HepG2 (cell line): Measurements from ENCODE around the gene DNAJC18. TPM values are rescaled to one million over a fixed set of nuclear protein-coding genes. Genes with fewer than 3 reads are reported as not detected.

Source experiments
- CCAR2 ChIP-seq: fragments of 200-400 bp; formaldehyde crosslinking; optimal IDR thresholded peaks from 2 replicates; pipeline ENCODE3; 2018; ENCODE audit warnings: low read depth, mild to moderate bottlenecking, low read length, moderate library complexity
- CEBPG ChIP-seq: IDR thresholded peaks from 2 replicates; pipeline ENCODE4 v1.6.1; 2016
- CENPT ChIP-seq: sonication (generic); formaldehyde crosslinking; IDR thresholded peaks from 2 replicates; pipeline ENCODE4 v1.8.0; 2022; ENCODE audit warnings: low read depth, mild to moderate bottlenecking, moderate library complexity, missing genetic modification reagents
- GFI1 ChIP-seq: sonication (generic); formaldehyde crosslinking; IDR thresholded peaks from 2 replicates; pipeline ENCODE4 v1.5.0; 2020; ENCODE audit warnings: missing genetic modification reagents, mild to moderate bottlenecking, borderline replicate concordance
- GPN1 ChIP-seq: sonication (generic); formaldehyde crosslinking; IDR thresholded peaks from 2 replicates; pipeline ENCODE4 v1.5.1; 2020; ENCODE audit warnings: missing genetic modification reagents, borderline replicate concordance
- GTF3A ChIP-seq: sonication (generic); formaldehyde crosslinking; conservative IDR thresholded peaks from 2 replicates; pipeline ENCODE4 v1.4.0; 2020; ENCODE audit warnings: mild to moderate bottlenecking, missing genetic modification reagents
- HOXA3 ChIP-seq: sonication (generic); formaldehyde crosslinking; IDR thresholded peaks from 2 replicates; pipeline ENCODE4 v1.5.0; 2020; ENCODE audit warnings: missing genetic modification reagents
- MED1 ChIP-seq: sonication (generic); formaldehyde crosslinking; IDR thresholded peaks from 2 replicates; pipeline ENCODE4 v1.4.0; 2020; ENCODE audit warnings: missing genetic modification reagents
- PRPF4 ChIP-seq: fragments of 200-400 bp; formaldehyde crosslinking; IDR thresholded peaks from 2 replicates; pipeline ENCODE4 v1.6.1; 2016; ENCODE audit warnings: low read length, low read depth; ENCODE audit not compliant: poor library complexity, severe bottlenecking
- RAD51 ChIP-seq: fragments of 450-650 bp; IDR thresholded peaks from 2 replicates; pipeline ENCODE4 v1.6.1; 2016; ENCODE audit warnings: borderline replicate concordance
- RFXAP ChIP-seq: sonication (generic); formaldehyde crosslinking; IDR thresholded peaks from 2 replicates; pipeline ENCODE4 v1.4.0; 2020; ENCODE audit warnings: missing genetic modification reagents, borderline replicate concordance
- SOX6 ChIP-seq, 2 experiments: fragments of 450-650 bp in 1 of 2; sonication (generic) in 1 of 2; formaldehyde crosslinking in 1 of 2; IDR thresholded peaks; 2 replicates each; pipeline versions ENCODE4 v1.4.0 to v1.6.1; 2017 to 2020; ENCODE audit warnings: antibody characterized with exemption in 1 of 2, mild to moderate bottlenecking in 1 of 2, missing genetic modification reagents in 1 of 2
- SP4 ChIP-seq: sonication (generic); formaldehyde crosslinking; IDR thresholded peaks from 2 replicates; pipeline ENCODE4 v1.8.1; 2023; ENCODE audit warnings: mild to moderate bottlenecking, missing genetic modification reagents
- U2AF1 ChIP-seq: fragments of 200-400 bp; formaldehyde crosslinking; optimal IDR thresholded peaks from 2 replicates; pipeline ENCODE3; 2017; ENCODE audit warnings: mild to moderate bottlenecking, low read depth, low read length
- ZBTB20 ChIP-seq: sonication (generic); formaldehyde crosslinking; IDR thresholded peaks from 2 replicates; pipeline ENCODE4 v1.8.1; 2023; ENCODE audit warnings: missing genetic modification reagents, low read depth, mild to moderate bottlenecking, borderline replicate concordance
- ZNF547 ChIP-seq: sonication (generic); formaldehyde crosslinking; IDR thresholded peaks from 2 replicates; pipeline ENCODE4 v1.5.1; 2020; ENCODE audit warnings: mild to moderate bottlenecking, missing genetic modification reagents
- ZNF749 ChIP-seq: sonication (generic); formaldehyde crosslinking; IDR thresholded peaks from 2 replicates; pipeline ENCODE4 v1.8.0; 2022; ENCODE audit warnings: mild to moderate bottlenecking, missing genetic modification reagents, moderate library complexity, borderline replicate concordance
- polyA plus RNA-seq, 8 experiments: library from polyadenylated mRNA; depleted of rRNA in 3 of 8; stranded (reverse) in 7 of 8; unstranded in 1 of 8; fragments of >200 nt; fragmentation: Illumina TruSeq in 4 of 8; extraction: Trizol in 4 of 8; gene quantifications; 2 replicates each; pipeline versions ENCODE4 v1.2.1 to v1.2.3, GENCODE V29; 2011 to 2016; ENCODE audit warnings: low read depth in 4 of 8, missing spikeins in 1 of 8, mixed read lengths in 1 of 8; ENCODE audit not compliant: insufficient read depth in 1 of 8
- total RNA-seq, 5 experiments: library from RNA; depleted of rRNA; stranded (reverse); fragments of >200 nt; fragmentation: Illumina TruSeq; extraction: Trizol; gene quantifications; 2 replicates each; pipeline ENCODE4 v1.2.3, GENCODE V29; 2016; ENCODE audit warnings: low read depth in 1 of 5
- TF ChIP-seq, protein P1 (sequence below): sonication (generic); formaldehyde crosslinking; IDR thresholded peaks from 2 replicates; pipeline ENCODE4 v1.8.1; 2022; ENCODE audit warnings: low read depth, mild to moderate bottlenecking, missing genetic modification reagents
- TF ChIP-seq, protein P2 (sequence below): sonication (generic); formaldehyde crosslinking; IDR thresholded peaks from 2 replicates; pipeline ENCODE4 v1.5.1; 2020; ENCODE audit warnings: missing genetic modification reagents, mild to moderate bottlenecking, borderline replicate concordance
- TF ChIP-seq, protein P3 (sequence below): sonication (generic); formaldehyde crosslinking; IDR thresholded peaks from 2 replicates; pipeline ENCODE4 v1.5.0; 2020; ENCODE audit warnings: missing genetic modification reagents
- TF ChIP-seq, protein P4 (sequence below): sonication (generic); formaldehyde crosslinking; IDR thresholded peaks from 2 replicates; pipeline ENCODE4 v1.9.0; 2022; ENCODE audit warnings: missing genetic modification reagents, mild to moderate bottlenecking, borderline replicate concordance

Gene DNAJC18
- total and polyA plus RNA-seq, 2 of the 13 experiments (the other 11 are each of a cell fraction or from before 2014, with no cell fraction given), result 6.5 to 6.6 TPM

DNA sequence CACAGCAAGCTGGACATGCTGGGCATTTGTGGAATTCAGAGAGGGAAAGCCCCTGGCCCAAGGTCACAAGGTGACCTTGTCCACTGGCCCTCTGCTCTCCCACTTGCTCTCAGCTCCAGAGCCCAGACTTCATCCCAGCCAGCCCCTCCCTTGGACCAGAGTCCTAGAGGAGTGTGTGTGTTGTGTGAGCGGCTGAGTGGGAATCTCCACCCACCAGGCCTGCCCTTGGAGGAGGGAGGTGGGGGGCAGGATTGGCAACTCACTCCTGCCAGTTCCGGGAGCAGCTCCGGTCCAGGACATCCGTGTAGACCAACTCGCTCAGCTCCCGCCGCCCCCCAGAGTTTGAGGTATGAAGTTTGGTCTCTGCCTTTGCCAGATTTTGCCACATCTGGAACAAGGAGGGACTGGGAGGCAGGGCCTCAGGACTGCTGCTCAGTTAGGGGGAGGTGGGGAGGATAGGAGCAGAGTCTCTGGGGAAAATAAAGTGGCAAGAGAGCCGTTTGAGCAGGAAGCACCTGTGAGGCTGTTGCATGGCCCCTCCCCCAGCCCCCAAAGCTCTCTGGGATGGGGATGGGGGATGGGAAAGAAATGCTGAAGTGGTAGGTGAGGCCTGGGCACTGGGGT lies 51.0 kb downstream of the DNAJC18 start (continued):
- TF ChIP-seq, protein P1, sequence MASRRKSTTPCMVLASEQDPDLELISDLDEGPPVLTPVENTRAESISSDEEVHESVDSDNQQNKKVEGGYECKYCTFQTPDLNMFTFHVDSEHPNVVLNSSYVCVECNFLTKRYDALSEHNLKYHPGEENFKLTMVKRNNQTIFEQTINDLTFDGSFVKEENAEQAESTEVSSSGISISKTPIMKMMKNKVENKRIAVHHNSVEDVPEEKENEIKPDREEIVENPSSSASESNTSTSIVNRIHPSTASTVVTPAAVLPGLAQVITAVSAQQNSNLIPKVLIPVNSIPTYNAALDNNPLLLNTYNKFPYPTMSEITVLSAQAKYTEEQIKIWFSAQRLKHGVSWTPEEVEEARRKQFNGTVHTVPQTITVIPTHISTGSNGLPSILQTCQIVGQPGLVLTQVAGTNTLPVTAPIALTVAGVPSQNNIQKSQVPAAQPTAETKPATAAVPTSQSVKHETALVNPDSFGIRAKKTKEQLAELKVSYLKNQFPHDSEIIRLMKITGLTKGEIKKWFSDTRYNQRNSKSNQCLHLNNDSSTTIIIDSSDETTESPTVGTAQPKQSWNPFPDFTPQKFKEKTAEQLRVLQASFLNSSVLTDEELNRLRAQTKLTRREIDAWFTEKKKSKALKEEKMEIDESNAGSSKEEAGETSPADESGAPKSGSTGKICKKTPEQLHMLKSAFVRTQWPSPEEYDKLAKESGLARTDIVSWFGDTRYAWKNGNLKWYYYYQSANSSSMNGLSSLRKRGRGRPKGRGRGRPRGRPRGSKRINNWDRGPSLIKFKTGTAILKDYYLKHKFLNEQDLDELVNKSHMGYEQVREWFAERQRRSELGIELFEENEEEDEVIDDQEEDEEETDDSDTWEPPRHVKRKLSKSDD, result peak; percentile 40; the same call in 1 of the 2 replicates
- TF ChIP-seq MED1 (peak; percentile 50), CEBPG (no peak), GPN1 (CRISPR knock-in tag) (no peak), ZBTB20 (CRISPR knock-in tag) (peak; percentile 36; the same call in 1 of the 2 replicates), CCAR2 (no peak), PRPF4 (no peak), GFI1 (CRISPR knock-in tag) (peak; percentile 55; the same call in 1 of the 2 replicates), U2AF1 (no peak), ZNF749 (CRISPR knock-in tag) (no peak), GTF3A (no peak), CENPT (CRISPR knock-in tag) (no peak), SOX6 (IDR thresholded peaks at IDR 0.05) (no peak), SOX6 (CRISPR knock-in tag; IDR thresholded peaks at IDR 0.05) (peak; percentile 54), HOXA3 (CRISPR knock-in tag) (peak; percentile 57; the same call in 1 of the 2 replicates), ZNF547 (CRISPR knock-in tag) (0 out of 2 replicates have a peak, but pooled peaks have one; percentile 19), SP4 (CRISPR knock-in tag) (0 out of 2 replicates have a peak, but pooled peaks have one; percentile 53), RAD51 (no peak), RFXAP (CRISPR knock-in tag) (0 out of 2 replicates have a peak, but pooled peaks have one; percentile 10)
- TF ChIP-seq, protein P2, sequence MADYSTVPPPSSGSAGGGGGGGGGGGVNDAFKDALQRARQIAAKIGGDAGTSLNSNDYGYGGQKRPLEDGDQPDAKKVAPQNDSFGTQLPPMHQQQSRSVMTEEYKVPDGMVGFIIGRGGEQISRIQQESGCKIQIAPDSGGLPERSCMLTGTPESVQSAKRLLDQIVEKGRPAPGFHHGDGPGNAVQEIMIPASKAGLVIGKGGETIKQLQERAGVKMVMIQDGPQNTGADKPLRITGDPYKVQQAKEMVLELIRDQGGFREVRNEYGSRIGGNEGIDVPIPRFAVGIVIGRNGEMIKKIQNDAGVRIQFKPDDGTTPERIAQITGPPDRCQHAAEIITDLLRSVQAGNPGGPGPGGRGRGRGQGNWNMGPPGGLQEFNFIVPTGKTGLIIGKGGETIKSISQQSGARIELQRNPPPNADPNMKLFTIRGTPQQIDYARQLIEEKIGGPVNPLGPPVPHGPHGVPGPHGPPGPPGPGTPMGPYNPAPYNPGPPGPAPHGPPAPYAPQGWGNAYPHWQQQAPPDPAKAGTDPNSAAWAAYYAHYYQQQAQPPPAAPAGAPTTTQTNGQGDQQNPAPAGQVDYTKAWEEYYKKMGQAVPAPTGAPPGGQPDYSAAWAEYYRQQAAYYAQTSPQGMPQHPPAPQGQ (CRISPR knock-in tag), result no peak
- TF ChIP-seq, protein P3, sequence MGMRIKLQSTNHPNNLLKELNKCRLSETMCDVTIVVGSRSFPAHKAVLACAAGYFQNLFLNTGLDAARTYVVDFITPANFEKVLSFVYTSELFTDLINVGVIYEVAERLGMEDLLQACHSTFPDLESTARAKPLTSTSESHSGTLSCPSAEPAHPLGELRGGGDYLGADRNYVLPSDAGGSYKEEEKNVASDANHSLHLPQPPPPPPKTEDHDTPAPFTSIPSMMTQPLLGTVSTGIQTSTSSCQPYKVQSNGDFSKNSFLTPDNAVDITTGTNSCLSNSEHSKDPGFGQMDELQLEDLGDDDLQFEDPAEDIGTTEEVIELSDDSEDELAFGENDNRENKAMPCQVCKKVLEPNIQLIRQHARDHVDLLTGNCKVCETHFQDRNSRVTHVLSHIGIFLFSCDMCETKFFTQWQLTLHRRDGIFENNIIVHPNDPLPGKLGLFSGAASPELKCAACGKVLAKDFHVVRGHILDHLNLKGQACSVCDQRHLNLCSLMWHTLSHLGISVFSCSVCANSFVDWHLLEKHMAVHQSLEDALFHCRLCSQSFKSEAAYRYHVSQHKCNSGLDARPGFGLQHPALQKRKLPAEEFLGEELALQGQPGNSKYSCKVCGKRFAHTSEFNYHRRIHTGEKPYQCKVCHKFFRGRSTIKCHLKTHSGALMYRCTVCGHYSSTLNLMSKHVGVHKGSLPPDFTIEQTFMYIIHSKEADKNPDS (CRISPR knock-in tag), result 0 out of 2 replicates have a peak, but pooled peaks have one; percentile 59
- TF ChIP-seq, protein P4, sequence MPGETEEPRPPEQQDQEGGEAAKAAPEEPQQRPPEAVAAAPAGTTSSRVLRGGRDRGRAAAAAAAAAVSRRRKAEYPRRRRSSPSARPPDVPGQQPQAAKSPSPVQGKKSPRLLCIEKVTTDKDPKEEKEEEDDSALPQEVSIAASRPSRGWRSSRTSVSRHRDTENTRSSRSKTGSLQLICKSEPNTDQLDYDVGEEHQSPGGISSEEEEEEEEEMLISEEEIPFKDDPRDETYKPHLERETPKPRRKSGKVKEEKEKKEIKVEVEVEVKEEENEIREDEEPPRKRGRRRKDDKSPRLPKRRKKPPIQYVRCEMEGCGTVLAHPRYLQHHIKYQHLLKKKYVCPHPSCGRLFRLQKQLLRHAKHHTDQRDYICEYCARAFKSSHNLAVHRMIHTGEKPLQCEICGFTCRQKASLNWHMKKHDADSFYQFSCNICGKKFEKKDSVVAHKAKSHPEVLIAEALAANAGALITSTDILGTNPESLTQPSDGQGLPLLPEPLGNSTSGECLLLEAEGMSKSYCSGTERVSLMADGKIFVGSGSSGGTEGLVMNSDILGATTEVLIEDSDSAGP (CRISPR knock-in tag), result peak; percentile 70
